GM19238 (cell line): Measurements from ENCODE around the gene BRINP1.
"Not testable (repeated sequence)": the region's sequence is repeated elsewhere in the genome, so short reads cannot be mapped to it uniquely, and the experiment has no call there.

Experiments
- DNase-seq: peaks from one replicate; pipeline ENCODE4 v3.0.0; 2011; ENCODE audit warnings: low spot score; ENCODE audit not compliant: insufficient read length

The BRINP1 gene

DNA sequence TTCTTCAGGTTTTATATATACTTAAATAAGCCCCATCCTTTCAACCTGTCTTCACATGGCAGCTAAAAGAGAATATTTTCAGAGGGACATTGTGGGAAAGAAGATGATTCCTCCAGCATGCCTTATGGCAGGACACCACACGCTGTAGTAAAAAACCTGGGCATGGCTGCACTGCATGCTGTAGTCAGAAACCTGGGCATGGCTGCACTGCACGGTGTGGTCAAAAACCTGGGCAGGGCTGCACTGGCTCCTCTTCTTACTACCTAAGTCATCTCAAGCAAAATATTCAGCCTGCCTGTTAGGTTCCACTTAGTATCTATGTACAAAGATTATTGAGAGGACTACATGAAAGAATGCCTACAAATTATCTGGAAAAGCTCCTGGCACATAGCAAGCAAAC is 153.6 kb downstream of the BRINP1 start:
- DNase-seq, result no peak

DNA sequence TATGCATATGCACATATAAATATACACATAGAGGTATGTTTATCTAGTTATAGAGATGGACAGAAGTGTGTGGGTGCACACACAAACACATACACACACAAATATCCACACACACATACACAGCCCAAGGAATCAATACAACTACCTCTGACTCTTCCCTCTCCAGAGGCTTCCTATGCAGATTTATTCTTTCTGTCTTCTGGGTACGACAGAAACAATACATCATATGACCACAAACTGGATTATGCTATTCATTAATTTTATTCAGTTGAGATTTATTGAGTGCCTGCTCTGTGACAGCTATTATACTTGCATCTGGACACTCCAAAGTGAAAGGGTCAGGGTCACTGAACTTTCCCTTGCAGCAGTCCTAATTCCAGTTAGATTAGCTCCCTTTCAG is 155.8 kb downstream of the BRINP1 start:
- DNase-seq, result no peak

DNA sequence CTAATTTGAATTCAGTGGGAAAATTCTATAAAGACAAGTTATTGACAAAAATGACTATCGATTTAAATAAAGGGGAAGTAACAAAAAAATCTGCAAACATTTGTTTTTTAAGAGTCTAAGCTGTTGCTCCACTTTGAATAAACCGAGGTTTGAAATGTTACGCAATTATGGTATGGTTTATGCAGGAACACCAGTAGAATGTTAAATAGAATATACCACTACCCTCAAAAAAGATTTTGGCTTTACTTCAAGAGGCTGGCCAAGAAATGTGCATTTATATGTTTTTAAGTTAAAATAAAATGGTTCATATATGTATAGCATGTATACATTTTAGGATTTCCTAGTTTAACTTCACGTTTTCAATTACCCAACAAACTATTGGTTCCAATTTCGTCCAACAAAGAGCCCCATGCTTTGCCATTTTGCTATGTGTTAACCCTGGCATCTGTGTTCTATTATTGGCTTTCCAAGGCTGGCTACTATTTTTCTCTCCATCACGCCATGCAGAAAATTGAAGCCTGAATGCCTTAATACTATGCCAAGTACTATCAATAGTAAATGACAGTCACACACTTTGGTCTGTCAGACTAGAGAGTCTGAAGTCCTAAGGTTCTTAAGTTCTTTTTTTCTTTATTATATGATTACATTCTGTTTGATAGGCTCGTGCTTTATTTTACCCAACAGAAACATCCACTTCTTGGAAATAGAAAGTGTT is 171.2 kb downstream of the BRINP1 start:
- no peak for DNase-seq

DNA sequence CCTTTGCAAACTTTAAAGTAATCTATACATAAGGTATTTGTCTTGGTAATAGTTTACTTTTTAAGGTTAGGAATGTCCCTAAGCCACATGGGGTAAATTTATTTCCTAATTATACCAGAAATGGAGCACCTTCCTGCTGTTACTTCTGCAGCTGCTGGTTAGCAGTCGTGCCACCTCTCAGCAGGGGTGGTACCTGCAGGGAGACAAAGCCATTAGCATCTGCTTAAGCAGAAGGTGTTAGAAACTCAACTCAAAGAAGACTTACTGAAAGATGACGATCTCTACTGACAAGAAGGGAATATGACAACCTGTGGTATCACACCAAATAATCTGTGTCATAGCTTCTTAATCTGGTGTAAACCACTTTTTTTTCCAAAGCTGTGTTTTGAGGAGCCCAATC is 173.7 kb downstream of the BRINP1 start:
- DNase-seq, result no peak

DNA sequence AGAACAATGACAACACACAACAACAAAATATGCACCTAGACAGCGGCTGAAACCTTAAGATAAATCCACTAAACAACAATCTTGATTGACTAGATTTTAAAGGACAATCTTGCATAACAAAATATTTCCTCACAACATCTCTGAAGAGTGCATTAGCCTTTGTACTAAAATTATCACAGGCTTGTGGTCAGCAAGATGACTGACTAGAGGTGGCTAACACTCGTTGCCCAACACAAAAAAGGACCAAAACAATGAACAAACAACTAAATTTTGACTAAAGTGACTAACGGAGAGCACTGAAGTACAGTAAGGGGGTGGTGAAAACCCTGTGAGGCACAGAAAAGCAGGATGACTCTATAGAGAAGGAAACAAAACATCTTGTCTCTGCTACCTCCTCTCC is 183.9 kb downstream of the BRINP1 start:
- no peak for DNase-seq

DNA sequence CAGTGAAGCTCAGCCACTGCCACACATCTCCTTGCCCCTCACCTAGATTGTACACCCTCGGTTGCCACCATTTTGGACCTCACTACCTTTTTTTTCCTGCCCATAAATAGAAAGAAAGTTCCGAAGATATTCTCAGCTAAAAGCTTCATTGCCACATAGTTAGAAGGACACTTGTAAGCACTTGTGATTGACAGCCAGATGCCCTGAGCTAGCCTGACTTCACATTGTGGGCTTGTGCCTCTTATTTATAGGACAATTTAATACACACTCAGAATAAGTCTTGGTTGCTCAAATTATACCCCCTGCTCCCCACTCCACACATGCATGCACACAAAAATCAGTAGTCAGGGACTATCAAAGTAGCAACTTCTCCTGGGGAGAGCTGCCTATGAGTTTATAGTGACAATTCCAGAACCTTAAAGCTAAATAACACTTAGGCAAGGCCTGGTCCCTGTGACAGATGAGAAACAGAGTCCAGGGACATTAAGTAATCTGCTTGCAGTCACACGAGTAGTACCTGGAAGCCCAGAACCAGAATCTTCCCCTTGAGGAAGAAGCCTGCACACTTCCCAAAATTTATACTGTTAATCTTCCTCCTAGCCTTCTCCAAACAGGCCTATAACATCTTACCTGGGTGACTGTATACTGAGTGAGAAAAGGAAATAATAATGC is 184.8 kb downstream of the BRINP1 start:
- DNase-seq, result no peak

DNA sequence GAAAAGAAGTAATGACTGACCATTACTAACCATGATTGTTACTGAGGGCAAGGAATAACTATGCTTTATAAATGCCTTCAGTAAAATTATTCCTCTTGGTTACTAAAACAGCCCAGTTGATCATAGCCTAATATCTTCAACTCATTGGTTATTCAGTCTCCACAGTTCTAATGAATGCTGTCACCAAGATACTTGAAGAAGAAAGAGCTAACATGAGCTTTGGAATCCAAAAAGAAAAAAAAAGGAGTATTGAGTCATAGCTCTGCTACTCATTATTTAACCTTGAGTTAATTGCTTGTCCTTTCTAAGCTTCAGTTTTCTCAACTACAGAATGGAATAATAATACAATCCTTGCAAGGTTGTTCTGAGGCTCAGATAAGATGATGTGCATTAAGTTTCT is 187.7 kb downstream of the BRINP1 start:
- DNase-seq, result no peak

DNA sequence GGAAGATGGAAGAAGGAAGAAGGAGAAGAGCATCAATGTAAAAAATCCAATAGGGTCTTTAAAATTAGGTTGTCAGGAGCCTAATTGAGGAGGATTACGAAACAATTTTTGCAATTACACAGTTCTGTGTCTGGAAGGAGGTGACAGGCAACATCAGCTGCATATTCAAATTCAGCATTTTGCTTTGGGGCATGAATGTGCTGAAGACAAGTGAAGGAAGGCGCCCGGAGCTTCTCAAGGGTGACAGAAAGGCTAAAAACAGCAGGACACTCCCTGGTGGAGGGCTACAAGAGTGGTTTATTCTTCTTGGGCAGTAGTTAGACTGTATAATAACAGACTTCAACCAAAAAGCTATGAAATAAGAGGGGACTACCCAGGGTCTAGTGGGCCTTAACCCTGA is 188.3 kb downstream of the BRINP1 start:
- DNase-seq, result no peak

DNA sequence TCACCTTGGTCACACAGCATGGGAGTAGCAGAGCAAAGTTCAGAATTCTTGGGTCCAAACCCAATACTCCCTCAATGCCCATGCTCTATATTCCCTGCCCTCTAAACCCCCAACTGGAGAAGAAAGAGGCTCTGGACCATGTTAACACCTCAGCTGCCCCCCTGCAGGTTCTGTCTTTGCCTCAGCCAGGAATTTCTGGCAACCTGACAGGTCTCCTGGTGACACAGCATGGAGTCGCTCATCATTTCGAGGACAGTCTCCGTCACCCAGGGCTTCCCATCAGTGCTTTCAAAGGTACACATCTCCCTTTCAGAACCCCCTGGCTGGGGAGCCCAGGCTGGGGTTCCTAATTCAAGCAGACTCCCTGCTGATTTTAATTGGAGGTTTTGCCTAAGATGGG is 189.5 kb downstream of the BRINP1 start:
- DNase-seq, result no peak

DNA sequence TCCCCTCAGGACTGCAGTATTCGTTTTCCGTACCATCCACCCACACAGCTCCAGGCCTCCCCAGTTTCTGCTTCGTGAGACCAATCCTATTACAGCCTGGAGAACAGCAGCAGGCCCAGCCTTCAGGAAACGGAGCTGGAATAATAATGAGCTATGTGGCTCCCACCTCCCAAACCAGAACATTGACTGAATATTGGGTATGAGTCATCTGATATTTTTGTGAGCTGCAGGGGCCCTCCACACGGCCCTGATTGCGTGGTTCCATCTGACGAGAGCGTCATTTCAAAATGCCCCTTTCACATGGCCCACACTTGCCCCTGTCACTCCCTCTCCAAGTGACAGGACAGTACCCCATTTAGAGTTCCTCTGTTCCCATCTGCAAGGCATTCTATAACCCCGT is 192.0 kb downstream of the BRINP1 start:
- DNase-seq, result no peak

DNA sequence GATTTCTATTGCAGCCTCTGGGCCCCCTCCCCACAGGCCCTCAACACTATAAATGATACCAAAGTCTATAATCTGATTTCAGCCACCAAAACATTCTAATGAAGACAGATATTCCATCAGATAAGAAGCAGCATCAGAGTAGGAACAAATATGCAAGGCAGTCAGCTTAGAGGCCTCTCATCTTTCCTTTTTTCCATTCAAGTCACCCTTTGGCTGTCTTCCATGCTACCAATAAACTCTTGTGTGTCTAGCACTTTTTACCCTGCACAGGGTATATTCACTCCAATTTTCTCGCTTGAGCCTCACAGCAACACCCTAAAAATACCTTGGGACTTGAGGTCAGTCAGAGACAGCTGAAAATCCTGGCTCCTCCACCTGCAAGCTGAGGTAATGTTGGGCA is 193.7 kb downstream of the BRINP1 start:
- no peak for DNase-seq

DNA sequence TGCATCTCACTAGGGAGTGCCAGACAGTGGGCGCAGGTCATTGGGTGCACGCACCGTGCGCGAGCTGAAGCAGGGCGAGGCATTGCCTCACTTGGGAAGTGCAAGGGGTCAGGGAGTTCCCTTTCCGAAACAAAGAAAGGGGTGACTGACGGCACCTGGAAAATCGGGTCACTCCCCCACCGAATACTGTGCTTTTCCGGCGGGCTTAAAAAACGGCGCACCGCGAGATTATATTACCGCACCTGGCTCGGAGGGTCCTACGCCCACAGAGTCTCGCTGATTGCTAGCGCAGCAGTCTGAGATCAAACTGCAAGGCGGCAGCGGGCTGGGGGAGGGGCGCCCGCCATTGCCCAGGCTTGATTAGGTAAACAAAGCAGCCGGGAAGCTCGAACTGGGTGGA is 200.0 kb downstream of the BRINP1 start:
- not testable (repeated sequence) for DNase-seq

DNA sequence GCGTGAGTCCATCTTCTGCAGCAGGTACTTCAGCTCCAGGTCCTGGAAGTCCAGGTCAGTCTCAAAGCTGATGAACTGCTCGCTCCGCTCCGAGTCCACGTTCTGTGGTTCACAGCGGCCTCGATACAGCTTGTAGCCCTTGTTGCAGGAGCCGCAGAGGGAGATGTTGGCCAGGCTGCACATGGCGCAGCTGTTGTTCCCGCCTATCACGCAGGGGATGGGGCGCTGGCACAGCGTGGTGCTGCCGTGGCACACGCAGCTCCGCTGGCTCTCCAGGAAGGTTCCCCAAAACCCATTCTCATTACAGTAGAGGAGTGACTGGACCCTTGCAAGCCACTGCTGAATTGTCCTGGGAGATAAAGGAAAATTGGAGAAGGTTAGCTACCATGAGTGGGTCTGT is 201.4 kb downstream of the BRINP1 start:
- DNase-seq, result no peak

DNA sequence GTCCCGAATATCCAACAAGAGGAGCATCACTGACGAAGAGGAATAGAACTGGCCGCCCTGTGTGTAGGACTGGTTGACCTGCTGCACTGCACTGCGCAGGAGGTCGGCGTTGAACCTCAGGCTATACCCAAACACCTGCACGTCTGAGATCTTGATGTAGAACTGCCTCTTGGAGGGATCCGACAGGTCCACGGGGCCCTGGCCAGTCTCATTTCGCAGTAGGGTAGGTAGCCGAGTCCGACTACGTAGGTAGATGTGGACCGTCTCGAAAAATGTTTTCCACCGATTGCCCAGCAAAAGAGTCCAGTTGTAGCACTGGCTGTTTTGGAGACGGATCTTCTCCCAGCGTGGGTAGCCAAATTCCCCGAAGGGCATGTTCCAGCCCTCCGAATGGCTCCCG is 202.0 kb downstream of the BRINP1 start:
- DNase-seq, result no peak

DNA sequence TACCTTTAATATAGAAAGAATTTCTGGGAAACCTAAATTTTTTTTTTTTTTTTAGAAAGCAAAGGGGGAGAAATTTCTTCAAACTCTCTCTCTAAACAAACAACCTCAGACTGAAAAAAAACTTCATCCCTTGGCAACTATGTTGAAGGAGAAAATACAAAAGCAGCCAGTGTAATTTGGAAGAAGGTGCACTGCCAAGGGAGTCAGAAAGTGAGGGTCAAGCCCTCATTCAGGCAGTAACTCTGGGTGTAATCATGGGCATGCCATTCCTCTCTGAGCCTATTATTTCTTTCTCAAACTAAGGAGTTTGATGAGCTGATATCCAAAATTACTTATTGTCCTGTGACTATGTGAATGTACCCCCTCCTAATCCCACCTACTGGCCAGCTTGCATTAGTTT is 203.1 kb downstream of the BRINP1 start:
- DNase-seq, result no peak

DNA sequence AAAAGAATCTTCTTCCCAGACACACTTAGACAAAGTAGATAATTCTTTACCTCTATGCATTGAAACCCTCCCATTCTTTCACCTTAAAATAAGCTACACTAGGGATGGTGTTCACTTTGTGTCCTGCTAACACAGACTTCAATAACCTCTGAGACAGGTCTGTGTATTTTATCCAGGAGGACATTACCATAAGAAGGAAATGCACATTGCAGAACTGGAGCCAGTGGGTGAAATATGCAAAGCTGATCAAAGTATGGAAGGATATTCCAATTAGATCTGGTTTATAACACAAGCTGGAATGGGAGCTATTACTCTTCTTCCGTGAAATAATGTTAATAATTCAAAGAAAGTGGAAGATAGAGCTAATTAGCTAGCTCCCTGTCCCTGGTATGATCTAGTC is 204.1 kb downstream of the BRINP1 start:
- no peak for DNase-seq

DNA sequence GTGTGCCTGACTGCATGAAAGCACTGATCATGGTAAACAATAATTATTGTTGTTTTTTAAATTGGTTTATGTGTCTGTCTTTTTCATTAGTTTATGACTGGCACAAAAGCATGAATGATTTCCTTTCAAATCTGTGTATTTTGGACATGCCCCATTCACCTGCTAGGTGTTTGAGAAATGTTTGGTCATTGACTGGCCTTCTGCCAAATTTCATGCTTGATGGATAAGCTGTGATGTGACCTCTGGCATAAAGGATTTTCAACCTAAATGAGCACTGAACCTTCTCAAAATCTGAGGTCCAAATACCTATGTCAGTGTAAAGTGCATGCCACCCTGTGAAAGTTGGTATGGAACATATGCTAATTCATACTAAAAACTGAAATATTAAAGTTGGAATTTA is 204.5 kb downstream of the BRINP1 start:
- DNase-seq, result no peak

DNA sequence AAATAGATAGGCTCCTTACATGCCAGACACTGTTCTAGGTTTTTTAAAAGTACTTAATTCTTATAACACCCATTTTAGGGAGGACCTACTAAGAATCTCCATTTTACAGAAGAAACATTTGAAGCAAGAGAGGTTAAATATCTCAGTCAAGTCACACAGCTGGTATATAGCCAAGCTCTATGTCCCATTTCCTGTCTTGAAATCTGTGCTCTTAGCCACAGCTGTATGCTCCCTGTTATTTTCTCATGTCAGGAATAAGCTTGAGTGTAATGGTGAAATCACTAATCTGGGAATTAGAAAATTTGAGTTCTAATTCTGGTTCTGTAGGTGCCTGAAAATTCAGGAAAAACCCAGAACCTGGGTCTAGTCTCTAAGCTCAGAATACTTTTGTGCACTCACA is 208.7 kb downstream of the BRINP1 start:
- no peak for DNase-seq

DNA sequence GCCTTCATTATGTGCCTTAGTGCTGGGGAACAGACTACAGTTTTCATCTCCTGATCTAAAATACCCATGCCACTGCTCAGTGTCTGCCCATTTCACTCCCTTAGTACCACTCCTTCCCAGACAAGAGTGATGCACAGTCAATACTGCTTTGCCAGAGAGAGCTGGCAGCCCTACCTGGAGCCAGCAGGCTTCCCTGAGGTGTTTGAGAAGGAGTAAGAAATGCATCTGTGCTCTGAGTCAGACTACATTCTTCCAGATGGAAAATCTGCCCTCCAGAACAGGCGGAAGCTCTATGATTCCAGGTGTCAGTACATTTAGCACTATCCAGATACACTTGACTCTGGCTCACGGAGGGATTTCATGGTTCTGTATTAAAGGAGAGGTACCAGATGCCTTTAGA is 209.8 kb downstream of the BRINP1 start:
- no peak for DNase-seq

DNA sequence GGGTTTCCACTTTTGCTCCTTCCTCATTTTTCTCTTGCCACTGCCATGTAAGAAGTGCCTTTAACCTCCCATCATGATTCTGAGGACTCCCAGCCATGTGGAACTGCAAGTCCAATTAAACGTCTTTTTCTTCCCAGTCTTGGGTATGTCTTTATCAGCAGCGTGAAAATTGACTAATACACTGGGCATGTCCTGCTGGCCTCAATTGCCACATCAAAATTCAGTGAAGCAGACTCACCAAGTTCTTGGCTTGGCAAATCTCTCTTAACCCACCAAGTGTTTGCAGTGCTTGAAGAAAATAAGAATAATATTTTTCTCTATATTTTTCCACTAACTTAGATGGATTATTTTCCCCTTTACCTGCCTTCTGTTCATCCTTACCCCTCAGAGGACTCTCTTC is 212.0 kb downstream of the BRINP1 start:
- no peak for DNase-seq

DNA sequence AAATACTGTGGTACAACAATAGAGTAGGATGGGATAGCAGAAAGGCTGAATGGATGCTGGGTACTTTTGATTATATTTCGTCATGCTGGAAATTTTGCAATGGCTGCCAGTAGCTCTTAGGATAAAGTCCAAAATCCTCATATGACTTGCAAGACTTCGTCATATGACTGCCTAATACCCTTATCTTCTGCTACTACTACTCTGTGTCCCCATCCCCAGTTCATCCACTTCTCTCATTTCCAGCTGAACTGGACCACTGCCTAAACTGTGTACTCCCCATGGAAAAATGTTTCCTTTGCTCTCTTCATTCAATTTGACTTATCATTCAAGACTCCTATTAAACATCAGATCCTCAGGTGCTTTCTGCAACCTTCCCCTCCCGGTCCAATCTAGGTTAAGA is 212.9 kb downstream of the BRINP1 start:
- no peak for DNase-seq

DNA sequence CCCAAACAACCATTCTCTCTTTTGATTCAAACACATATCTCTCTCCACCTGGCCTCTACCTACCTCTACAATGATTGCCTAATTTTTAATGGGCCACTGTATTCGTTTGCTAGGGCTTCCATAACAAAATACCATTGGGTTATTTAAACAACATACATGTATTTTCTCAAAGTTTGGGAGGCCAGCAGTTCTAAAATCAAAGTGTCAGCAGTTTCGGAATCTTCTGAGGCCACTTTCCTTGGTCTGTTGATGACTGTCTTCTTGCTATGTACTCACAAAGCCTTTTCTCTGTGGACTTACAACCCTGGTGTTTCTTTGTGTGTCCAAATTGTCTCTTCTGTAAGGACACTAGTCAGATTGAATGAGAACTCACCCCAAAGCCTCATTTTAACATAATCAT is 214.7 kb downstream of the BRINP1 start:
- DNase-seq, result no peak

DNA sequence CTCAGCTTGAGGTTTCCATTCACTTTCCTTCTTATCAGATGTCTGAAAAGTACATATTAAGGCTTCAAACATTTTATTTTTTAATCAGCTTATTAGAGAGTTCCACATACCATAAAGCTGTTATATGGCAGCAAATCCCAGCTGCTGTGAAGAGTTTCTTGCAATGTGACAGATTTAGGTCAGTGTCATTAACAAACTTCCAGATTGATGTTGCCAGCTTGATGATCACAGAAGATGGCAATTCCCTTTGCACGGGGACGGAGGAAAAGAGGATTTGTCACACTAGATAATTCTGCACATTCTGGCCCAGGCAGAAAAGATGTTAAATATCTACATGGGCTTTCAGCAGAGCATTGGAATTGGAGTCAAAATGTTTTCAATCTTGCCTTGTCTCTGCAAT is 215.8 kb downstream of the BRINP1 start:
- DNase-seq, result no peak
